HG02938 (cell line): ENCODE data around the gene DIAPH1.

Source experiments
- ATAC-seq: cut with Tn5 transposase; IDR thresholded peaks from one replicate; pipeline ENCODE4 v1.9.1; 2021; ENCODE audit warnings: mild to moderate bottlenecking, moderate library complexity; ENCODE audit not compliant: unreplicated experiment

The DIAPH1 gene

DNA sequence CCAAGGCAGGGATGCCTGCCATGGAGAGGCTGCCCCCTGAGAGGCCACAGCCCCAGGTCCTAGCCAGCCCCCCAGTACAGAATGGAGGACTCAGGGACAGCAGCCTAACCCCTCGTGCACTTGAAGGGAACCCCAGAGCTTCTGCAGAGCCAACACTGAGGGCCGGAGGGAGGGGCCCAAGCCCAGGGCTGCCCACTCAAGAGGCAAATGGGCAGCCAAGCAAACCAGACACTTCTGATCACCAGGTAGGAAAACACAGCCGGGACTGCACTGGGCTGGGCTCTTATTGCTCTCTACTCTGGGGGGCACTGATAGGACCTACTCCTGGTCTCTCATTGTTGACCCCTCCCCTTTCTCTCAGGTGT lies 21.2 kb upstream of the DIAPH1 start:
- ATAC-seq, result no peak

DNA sequence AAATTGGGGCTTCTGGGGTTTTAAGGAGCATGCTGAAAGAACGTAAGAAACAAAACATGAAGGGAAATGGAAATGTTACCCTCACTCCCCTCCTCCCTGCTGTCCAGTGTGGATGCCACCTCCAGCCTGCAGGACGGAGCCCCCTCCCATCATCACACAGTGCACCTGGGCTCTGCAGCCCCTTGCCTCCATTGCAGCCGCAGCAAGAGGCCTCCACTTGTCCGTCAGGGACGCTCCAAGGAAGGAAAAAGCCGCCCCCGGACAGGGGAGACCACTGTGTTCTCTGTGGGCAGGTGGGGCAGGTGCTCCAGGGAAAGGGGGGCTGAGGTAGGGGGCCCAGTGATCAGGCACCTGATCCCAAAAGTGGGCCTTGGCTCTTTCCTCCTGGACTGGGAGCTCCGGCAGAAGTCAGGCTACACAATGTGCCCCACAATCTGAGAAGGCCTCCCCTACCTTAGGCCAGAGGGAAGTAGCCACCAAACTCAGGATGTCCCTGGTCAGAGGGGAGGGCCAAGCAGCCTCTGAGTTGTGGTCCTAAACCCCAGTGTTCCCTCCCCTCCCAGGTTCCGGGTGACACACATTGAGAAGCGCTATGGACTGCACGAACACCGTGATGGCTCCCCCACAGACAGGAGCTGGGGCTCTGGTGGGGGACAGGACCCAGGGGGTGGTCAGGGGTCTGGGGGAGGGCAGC lies 20.7 kb upstream of the DIAPH1 start:
- ATAC-seq, result no peak

DNA sequence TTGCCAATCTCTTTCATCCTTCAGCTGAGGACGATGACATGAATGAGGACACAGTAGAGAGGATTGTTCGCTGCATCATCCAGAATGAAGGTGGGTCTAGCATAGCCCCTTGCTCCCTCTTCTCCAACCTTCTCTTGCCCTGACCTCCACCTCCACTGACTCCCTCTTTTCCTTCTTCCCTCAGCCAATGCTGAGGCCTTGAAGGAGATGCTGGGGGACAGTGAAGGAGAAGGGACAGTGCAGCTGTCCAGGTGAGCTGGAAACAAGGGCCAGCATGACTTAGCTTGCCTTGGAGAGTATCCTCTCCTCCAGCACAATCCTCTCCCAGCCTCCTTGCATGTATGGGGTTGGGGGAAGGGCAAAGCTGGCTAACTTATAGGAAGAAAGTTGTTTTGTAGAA lies 20.0 kb upstream of the DIAPH1 start:
- ATAC-seq, result no peak

DNA sequence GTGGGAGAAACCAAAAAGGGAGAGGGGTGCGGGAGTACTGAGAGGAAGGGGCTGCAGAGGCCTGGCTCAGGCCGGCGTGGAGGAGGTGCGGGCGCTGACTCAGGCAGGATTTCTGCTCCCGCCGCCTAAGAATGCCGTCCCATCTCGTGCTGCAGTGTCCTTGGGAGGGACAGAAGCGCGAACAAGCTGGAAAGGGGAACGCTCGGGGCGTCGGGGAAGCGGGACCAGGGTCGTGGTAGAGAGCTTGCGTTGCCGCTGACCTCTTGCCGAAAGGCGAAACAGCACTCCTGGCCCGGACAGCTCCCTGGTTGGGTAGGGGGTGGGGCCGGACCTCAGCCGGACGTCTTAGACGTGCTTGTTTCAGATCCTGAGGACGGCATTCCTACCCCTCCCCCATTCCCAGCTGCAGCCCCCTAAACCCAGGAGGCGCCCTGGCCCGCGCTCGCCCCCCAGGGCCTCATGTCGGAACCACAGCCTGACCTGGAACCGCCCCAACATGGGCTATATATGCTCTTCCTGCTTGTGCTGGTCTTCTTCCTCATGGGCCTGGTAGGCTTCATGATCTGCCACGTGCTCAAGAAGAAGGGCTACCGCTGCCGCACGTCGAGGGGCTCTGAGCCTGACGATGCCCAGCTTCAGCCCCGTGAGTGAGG lies 19.1 kb upstream of the DIAPH1 start:
- peak; percentile 23 for ATAC-seq

DNA sequence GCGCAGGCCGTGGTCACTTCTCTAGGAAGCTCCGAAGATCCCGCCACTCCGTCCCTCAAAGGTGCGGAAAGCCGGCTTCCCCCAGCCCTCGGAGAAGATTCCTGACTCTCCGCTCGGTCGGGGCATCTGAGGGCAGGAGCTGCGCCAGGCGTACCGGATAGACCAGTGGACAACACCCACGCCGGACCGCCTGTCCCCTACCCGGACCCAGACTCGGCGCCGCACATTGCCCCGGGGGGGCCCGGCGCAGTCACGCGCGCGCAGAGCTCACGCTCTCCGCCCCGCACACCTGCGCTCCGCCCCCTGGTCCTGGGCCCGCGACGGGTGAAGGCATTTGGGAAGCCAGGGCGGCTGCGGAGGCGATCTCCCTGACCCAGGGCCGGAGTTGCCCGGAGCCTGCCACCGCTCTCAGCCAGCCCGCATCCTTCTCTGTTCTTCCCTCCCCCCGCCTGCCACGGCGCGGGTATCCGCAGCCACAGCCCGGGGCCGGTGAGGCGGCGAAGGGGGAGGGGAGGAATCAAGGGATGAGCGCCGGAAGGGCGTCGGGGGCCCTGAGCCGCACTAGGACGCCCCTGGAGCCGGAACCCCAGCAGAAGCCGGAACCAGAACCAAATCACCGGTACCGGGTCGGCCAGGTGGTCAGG lies 18.4 kb upstream of the DIAPH1 start:
- ATAC-seq, result peak; percentile 14

DNA sequence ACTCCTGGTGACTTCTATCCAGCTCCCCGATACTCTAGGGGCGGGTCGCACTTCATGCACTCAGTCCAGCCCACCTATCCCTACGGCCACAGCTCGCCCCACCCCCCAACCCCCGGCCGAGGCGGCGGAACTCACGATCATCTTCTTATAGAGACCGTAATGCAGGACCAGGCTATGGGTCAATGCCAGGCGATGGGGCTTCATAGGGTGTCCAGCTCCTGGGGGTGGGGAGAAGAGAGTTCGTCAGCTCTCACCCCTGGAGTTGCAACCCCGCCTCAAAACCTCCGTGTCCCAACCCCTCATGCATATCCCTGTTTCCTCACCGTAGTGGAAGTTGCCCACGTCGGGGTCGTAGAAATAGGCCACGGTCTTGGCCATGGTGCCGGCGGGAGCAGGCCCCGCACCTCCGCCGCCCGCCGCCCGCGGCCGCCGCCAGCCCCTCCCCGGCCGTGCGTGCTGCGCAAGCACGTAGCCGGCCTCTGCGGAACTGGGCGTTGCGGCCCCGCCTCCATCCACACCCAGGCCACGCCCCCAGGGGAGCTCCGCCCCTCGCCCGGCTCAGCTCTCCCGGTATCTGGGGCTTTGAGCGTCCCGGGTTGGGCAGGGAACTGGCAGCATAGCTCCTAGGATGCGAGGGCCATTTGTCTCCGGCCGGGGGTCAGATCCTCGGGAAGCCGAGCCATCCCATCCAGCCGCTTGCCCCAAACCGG lies 17.8 kb upstream of the DIAPH1 start, which contains the start of the genes HDAC3 and RELL2:
Gene HDAC3, minus strand, starts transcription at position 437 of the 710 bp plus-strand sequence. Its CDS starts 59 bp downstream, at position 378.
Gene RELL2, plus strand, starts transcription at position 585 of the 710 bp plus-strand sequence. CDS start 1,229 bp downstream, outside the sequence.
- peak; percentile 60 for ATAC-seq

DNA sequence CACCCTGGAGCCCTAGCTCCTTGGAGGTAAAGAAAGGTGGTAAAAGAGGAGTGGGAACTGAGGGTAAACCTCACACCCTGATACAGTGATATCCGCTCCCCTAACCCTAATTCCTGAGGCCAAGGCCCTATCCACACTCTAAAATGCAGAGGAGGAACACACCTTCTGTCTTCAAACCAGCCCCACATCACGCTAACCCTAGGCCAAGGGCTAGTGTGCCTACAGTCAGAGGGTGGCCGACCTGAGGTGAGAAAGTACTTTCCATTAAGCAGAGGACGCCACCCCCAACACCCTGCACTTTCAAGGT lies 17.3 kb upstream of the DIAPH1 start:
- ATAC-seq, result no peak

DNA sequence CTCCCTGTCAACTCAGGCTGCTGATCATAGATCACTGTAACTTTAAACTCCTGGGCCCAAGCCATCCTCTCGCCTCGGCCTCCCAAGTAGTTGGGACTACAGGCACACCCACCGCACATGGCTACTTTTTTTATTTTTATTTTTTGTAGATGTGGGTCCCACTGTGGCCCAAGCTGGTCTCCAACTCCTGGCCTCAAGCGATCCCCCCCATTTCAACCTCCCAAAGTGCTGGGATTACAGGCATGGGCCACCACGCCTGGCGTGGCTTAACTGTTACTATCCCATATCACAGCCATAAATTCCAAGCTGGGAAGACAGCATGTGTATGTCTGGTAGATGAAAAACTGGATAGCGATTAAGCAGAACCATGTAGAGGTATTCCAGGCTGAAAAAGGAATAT lies 16.8 kb upstream of the DIAPH1 start:
- no peak for ATAC-seq

DNA sequence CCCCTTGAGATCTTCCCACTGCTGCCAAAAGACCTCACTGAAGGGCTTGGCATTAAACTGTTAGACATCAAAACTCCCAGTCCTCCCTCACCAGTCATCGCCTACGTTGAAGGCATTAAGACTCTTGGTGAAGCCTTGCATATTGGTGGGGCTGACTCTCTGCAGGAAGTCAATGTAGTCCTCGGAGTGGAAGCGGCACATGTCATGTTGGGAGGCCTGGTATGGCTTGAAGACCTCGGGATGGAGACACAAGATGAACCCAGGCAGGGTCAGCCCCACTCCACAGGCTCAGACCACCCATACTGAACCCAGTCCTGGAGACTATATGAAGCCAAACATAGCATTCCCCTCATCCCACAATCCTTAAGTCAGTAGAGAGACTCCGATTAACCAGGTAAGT lies 15.9 kb upstream of the DIAPH1 start:
- ATAC-seq, result no peak

DNA sequence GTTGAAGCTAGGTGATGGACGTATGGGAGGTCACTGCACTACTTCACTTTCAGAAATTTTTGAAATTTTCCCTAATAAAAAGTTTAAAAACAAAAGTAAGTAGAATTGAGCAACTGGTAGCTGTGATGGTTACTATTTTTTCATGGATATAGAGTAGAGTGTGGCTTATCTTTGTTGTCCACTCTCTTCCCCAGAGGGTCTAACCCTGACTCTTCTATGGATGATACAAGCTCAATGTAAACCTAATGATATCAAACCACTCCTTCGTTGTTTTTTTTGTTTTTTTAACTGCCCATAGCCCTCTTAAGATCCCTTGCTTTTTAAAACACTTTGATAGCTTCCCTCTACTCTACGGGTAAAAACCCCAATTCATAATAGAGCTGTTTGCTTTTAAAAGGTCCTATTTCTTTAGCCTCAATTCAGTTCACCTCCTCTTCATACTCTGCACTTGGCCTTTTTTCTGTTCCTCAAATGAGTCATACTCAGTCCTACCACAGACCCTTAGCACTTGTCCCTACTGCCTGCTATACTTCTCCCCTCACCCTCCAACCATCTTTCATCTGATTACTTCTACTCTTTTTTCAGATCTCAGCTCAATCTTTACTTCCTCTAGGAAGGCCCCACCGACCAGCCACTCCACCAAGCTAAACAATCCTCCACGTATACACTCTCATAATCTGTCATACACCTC lies 15.2 kb upstream of the DIAPH1 start:
- ATAC-seq, result peak; percentile 71

DNA sequence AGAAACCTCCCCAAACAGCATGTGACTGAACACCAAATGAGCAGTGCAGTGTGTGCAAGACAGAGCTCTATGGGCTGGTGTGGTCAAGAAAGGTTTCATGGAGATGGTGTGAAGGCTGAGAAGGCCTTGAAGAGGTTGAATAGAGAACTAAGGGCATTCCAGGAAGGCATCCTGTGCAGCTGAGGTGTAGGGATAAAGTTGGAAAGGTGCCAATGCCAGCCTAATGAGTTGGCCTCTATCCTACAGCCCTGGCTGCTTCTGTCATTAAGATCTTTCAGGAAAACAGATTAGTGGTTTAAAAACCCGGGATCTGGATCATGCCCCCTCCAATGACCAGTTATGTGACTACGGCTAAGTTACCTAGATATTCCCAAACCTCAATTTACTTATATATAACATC lies 13.8 kb upstream of the DIAPH1 start:
- ATAC-seq, result no peak

DNA sequence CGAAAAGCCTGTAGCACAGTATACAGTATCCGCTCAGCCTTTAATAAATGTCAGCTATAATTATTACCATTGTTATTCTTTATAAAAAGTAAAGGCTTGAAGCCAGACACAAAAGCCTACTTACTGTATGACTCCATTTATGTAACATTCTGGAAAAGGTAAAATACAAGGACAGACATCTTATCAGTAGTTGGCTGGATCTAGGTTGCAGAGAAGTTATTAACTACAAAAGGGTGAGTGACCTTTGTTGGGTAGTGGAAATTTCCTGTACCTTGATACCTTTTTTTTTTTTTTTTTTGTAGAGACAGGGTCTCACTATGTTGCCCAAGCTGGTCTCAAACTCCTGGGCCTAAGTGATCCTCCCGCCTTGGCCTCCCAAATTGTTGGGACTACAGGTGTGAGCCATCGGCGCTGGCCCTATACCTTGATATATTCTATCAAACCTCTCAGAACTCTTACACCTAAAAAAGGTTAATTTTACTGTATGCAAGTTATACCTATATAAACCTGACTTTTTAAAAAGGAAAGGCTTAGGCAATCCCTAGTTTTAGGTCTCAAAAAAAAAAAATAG lies 11.9 kb upstream of the DIAPH1 start:
- no peak for ATAC-seq

DNA sequence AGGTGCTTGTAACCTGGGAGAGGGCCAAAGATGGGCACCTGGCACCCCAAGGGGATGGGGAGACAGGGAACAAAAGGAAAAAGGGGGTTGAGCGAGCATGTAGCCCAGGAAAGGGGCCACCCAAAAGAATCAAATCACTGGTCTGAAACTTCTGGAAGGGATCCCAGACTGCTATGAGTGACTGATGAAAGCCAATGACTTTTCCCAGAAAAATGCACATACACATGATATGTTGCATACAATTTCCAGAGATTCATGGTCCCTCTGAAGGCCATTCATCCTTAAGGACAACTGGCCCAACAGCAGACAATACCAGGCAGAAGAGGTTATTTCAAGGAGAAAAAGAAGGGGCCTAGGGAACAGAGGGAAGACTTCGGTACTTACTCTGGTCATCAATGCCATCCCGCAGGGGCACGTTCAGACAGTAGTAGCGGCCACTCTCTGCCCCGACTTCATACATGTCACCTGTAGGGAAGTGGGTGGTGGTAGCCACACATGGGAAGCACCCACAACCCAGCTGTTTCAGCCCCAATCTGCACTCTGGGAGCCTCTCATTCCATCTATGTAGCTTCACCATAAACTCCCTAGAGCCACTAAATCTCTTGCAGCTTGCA lies 9.5 kb upstream of the DIAPH1 start:
- no peak for ATAC-seq

DNA sequence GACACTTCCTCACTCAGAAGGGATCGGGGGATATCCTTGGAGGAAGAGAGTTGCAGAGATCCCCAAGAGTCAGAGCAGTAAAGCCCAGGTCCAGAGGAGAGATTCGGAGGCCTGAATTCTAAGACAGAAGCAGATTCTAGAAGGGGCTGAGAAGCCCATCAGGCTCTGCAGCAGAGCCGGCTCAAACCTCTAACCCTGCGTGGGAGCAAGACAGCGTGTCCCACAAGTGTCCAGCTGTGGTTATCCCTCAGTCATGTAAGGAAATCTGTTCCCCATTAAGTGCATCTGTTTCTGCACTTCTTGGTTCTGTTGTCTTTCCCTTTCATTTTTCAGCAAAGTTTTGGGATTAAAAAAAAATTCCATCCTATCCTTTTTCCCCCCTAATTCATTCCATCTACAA lies 4.8 kb upstream of the DIAPH1 start:
- ATAC-seq, result no peak

DNA sequence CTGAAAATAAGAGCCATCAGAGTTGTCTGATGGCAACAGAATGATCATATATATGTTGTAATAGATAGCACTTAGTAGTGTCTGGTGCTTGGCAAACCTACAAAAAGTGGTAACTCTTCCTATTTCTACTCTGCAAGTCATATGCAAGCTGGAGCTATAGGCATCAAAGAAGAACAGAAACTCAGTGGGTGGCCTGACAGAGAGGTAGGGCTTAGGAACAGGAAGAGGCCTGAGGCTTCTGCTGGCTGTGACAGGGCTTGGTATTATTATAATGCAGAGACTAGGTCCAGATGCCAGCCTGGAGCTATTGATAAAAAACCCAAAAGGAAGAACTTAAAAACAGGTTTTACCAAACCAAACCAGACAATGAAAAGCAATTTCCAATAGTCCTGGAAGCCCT lies 4.4 kb upstream of the DIAPH1 start:
- peak; percentile 48 for ATAC-seq

DNA sequence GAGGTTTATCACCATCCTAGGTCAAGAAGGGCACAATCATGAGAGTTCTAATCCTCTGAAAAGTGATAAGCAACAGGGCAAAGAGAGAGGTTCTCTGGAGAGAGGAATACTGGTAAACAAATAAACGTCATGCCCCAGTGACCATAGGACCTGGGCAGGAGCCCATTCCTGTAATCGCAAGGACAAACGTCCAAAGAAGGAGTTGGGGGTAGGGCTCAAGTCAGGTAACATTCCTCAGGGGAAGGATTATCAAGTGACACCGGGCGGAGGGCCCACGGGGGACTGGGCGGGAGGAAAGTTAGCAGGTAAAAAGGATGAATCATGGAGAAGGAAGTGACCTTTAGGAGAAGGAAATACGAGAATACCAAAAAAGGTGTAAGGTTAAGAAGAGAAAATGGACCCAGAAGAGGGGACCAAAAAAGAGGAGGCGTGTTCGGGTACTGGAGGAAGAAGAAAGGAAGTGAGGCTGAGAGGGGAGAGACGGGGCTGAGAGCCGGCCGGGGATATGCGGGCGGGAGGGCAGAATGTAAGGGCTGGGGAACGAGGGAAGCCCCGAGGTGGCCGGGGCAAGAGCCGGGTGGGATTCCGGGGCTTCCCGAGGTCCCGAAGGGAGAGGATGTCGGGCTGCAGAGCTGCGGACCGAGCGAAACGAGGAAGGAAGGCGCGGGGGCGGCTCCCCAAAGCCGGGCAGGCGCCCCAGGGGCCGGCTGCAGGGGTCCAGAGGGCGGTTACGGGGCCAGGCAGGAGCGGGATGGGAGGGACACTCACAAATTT lies 583 bp downstream of the DIAPH1 start:
- peak; percentile 36 for ATAC-seq

DNA sequence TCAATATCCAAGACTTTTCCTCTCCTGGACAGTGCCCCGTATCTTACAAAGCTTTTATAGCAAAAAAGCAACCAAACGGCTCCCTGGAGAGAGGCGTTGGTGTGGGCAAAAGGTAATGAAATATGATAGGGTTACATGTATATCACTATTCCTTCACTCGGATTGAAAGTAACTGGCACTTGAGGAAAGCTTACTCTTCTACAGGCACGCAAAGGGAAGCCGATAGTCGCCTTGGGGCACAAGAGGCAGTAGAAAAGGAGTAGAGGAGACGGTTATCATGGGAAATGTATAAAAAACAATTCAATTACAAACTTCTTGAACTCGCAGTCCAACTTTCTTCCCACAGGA lies 1.1 kb downstream of the DIAPH1 start:
- no peak for ATAC-seq

DNA sequence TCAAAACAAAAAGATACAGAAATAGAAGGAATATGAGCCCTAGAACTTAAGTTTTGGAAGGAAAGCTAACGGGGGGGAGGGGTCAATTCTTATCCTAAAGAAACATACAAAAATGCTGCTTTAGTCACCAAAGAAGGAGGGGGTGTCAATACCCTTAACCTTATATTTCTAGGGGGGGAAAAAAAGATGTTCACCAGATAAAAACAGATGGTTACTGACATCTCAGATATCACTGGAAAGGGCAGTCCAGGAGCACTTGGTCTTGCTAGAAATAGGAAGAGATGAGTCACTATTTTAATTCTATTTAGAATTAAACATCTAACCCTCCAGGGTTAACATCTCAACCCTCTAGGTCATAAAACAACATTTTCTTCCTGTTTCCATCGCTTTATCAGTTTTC lies 1.7 kb downstream of the DIAPH1 start:
- no peak for ATAC-seq

DNA sequence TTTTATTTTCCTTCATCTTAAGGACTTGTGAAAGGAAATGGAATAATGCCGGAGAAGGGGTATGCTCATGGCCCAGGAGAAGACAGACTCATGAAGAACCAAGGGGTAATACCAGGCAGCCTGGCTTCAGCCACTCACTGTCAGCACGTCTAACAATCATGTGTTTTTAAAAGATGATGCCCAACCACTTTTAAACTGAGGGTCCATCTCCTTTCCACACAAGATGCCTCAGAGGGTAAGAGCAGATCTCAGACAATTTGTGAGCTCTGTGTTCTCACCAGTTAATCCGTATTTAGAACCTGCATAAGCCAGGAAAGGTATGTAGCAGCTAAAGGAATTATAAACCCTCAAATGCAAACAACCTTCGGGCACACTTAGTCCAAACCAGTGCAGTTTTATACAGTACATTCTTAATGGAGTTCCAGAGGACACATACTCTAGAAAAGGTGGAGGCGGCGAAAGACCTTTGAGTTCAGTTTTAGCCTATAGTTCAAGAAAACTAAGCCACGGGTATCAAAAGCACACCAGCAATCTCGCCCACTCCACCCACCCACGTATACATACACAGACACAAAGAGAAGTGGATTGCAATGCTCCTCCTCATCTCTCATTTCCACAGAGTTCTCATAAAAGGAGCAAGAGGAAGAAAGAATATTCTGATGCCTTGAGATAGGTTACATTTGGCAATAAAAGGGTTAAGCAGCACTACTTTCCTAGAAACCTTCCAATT lies 2.6 kb downstream of the DIAPH1 start:
- ATAC-seq, result no peak
